ENCODE data around the gene LHX4. TPM values are rescaled to one million over a fixed set of nuclear protein-coding genes. Genes with fewer than 3 reads are reported as not detected.

Gene LHX4
- total RNA-seq, 2 experiments from 2014 or later = not detected

DNA sequence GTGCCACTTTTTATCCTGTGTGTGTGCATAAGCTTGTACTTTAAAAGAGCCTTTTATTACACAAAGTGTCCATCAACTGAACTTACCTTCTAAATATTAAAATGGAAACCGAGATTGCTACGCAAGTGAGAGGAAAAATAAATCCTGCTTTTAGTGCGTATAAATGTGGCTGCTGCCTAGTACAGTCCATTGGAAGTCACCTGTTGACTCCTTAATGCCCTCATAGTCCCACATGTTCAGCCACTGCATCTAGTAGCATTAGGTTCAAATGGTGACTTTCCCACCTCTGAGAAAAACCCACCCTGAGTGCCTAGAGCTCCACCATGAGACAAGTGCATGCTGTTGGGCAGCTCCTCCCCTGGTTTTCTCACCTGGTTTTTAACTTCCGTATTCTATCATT lies 53.0 kb downstream of the LHX4 start:
- DNase-seq = no peak
- ChIA-PET CTCF (no interaction called here), POLR2A (no interaction called here)
- Mint-ChIP-seq H3K4me1 (no peaks in the 10 kb centered on the region), H3K27me3 (no peaks in the 10 kb centered on the region), H3K27ac (no peak overlapping the region), H3K36me3 (ENCODE audit: low read depth) (peaks cover 5% of the 10 kb centered on the region), H3K4me3 (no peak overlapping the region), H3K9me3 (no peaks in the 10 kb centered on the region)

DNA sequence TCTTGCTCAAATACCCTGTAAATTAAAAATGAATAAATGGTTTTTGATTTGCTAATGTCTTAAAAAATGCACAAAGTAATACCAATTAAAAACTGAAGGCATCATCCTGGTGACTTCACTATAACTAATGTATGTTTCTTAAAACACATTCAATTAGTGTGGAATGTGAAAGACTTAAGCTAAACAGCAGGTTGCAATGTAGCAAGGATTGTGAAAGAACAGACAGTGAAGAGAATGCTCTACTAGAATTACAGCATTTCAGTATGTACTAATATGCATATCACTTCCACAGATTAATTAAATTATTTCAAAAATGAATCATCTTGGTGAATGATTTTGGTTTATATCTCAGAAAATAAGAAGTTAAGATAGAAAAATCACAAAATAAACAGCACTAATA lies 56.4 kb downstream of the LHX4 start:
- H3K36me3 Mint-ChIP-seq (ENCODE audit: low read depth) = peaks cover 5% of the 10 kb centered on the region
- CTCF ChIA-PET = no interaction called here

DNA sequence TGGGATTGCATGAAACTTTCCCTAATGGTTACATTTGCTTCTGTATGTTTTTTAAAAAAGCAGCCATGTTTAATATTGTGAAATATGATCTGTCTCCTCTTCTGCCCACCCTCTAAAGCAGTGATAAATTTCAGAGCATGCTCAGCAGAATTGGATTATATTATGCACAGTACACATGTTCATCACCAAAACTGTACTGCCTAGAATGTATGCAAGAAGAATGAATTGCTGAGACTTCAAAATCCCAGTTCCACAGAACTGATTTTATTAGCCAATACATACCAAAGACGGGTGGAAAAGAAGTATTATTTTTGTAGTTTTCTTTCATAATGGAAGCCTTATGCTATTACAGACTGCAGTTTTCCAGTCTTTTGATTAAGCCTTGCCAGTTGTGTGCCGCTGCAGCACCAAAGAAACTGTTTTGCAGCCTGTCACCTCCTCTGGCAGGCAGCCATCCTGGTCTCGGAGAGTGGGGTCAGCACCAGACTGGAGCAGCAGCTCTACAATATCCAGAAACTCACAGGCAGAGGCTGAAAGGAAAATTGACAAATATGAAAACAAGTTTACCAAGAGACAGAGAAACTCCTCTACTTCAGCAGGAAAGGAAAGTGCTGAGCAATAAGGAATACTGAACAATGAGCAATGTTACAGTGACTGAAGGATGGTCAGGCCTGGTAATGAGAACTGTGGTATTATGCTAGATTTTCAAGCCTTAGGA lies 58.1 kb downstream of the LHX4 start:
- Mint-ChIP-seq H3K27me3 (no peaks in the 10 kb centered on the region), H3K4me1 (peaks cover 20% of the 10 kb centered on the region), H3K27ac (no peak overlapping the region), H3K36me3 (ENCODE audit: low read depth) (peaks cover 8% of the 10 kb centered on the region), H3K4me3 (no peak overlapping the region), H3K9me3 (no peaks in the 10 kb centered on the region)
- POLR2A ChIA-PET = no interaction called here
- DNase-seq = no peak
- CTCF ChIA-PET = interaction anchor here (0.7 to 0.9 kb wide), 2 partner anchors 26 to 35 kb away, joined by 3 to 4 read pairs; no protein-coding TSS in a partner anchor

More for the DNA sequence above, 56.4 kb downstream of the LHX4 start:
- Mint-ChIP-seq H3K9me3 (no peaks in the 10 kb centered on the region), H3K27me3 (no peaks in the 10 kb centered on the region), H3K27ac (no peak overlapping the region), H3K4me3 (no peak overlapping the region), H3K4me1 (peaks cover 15% of the 10 kb centered on the region)
- POLR2A ChIA-PET = no interaction called here
- DNase-seq = no peak

DNA sequence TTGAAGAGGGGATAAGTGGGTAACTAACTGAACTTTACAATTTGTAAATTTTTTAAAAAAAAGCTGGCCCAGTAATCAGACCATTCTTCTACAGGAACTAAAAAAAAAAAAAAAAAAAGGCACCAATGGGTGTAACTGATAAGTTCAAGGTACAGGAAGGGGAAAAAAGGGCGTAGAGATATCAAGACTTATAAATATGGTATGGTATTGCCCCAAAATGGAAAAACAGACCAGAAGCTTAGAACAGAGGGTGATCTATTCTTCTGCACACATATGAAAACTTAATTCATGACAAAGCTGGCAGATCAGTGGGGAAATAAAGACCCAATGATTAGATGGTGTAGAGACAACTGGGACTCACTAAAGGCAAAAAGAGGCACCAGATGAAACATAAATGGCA lies 58.9 kb downstream of the LHX4 start:
- ChIA-PET CTCF (no interaction called here), POLR2A (no interaction called here)
- Mint-ChIP-seq H3K4me3 (no peak overlapping the region), H3K9me3 (no peaks in the 10 kb centered on the region), H3K4me1 (peaks cover 20% of the 10 kb centered on the region), H3K27me3 (no peaks in the 10 kb centered on the region), H3K27ac (no peak overlapping the region), H3K36me3 (ENCODE audit: low read depth) (peaks cover 6% of the 10 kb centered on the region)
- DNase-seq = no peak

DNA sequence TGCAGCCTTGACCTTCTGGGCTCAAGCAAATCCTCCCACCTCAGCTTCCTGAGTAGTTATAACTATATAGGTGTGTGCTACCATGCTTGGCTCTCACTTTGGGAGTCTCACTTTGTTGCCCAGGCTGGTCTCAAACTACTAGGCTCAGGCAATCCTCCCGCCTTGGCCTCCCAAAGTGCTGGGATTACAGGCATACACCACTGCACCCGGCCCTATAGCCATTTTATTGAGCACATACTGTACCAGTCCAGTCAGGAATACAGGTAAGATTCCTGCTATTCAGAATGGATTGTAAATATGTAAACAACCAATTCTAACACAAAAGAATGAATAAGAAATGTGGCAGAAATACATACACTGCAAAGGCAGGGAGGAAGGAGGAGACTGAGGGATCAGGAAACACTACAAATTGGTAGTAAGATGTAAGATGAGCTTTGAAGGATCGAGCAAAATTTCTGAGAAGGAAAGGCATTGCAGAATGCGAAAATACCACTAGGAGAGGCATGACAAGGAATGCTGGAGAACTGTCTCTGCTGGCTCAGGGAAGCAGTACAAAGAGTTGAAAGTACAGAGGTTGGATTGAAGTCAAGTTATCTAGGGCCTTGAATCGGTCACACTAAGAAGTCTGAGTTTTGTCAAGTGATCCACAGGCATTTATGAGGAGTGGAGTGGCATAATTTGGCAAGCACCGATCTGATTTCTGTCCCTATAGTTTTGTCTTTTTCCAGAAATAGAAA lies 60.4 kb downstream of the LHX4 start:
- ChIA-PET POLR2A (no interaction called here), CTCF (no interaction called here)
- Mint-ChIP-seq H3K27me3 (no peaks in the 10 kb centered on the region), H3K27ac (no peak overlapping the region), H3K9me3 (no peaks in the 10 kb centered on the region), H3K4me1 (peaks cover 20% of the 10 kb centered on the region), H3K36me3 (ENCODE audit: low read depth) (peaks cover 6% of the 10 kb centered on the region), H3K4me3 (no peak overlapping the region)
- DNase-seq = no peak

DNA sequence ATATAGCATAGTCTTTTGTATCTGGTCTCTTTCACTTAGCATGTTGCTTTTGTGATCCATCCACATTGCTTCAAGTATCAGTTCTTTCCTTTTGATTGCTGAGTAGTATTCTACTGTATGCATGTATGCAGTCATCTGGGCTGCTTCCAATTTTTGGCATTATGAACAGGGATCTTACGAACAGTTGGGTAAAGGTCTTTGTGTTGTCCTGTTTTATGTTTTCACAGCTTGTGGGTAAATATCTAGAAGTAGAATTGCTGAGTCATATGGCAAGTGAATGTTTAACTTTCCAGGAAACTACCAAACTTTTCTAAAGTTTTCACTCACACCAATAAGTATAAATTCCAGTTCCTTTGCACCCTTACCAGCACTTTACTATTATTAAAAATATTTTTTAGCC lies 60.9 kb downstream of the LHX4 start:
- POLR2A ChIA-PET = no interaction called here
- peaks cover 24% of the 10 kb centered on the region for H3K4me1 Mint-ChIP-seq
- CTCF ChIA-PET = no interaction called here
- peaks cover 6% of the 10 kb centered on the region for H3K36me3 Mint-ChIP-seq (ENCODE audit: low read depth)
- no peaks in the 10 kb centered on the region for H3K27me3 Mint-ChIP-seq
- H3K9me3 Mint-ChIP-seq = no peaks in the 10 kb centered on the region
- H3K27ac Mint-ChIP-seq = no peak overlapping the region
- no peak overlapping the region for H3K4me3 Mint-ChIP-seq
- no peak for DNase-seq

DNA sequence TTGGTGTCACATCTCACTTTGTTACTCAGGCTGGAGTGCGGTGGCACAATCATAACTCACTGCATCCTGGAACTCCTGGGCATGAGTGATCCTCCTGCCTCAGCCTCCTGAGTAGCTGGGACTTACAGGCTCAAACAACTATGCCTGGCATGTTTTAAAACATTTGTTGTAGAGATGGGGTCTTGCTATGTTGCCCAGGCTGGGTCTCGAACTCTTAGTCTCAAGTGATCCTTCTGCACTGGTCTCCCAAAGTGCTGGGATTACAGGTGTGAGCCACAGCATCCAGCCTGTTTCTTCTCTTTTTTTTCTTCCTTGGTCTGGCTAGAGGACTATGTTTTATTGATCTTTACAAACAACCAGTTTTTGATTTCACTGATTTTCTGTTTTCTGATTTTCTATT lies 64.6 kb downstream of the LHX4 start:
- DNase-seq = no peak
- CTCF ChIA-PET = no interaction called here
- H3K4me1 Mint-ChIP-seq = peaks cover 23% of the 10 kb centered on the region

DNA sequence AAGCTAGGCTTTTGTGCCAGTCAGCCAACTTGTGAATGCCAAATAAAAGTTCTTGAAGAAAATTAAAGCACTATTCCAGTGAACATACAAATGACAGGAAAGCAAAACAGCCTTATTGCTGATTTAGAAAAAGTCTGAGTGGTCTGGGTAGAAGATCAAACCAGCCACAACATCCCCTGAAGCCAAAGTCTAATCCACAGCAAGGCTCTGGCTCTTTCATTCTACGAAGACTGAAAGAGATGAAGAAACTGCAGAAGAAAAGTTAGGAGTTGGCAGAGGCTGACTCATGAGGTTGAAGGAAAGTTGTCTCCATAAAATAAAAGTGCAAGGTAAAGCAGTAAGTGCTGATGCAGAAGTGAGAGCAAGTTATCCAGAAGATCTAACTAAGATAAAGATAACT lies 65.9 kb downstream of the LHX4 start:
- Mint-ChIP-seq H3K4me1 (peaks cover 16% of the 10 kb centered on the region), H3K36me3 (ENCODE audit: low read depth) (peaks cover 7% of the 10 kb centered on the region), H3K27ac (no peak overlapping the region), H3K27me3 (no peaks in the 10 kb centered on the region), H3K4me3 (no peak overlapping the region), H3K9me3 (no peaks in the 10 kb centered on the region)
- ChIA-PET CTCF (no interaction called here), POLR2A (no interaction called here)
- DNase-seq = no peak

More for the DNA sequence above, 64.6 kb downstream of the LHX4 start:
- Mint-ChIP-seq H3K4me3 (no peak overlapping the region), H3K27ac (no peak overlapping the region), H3K9me3 (no peaks in the 10 kb centered on the region), H3K36me3 (ENCODE audit: low read depth) (peaks cover 7% of the 10 kb centered on the region), H3K27me3 (no peaks in the 10 kb centered on the region)
- POLR2A ChIA-PET = no interaction called here

DNA sequence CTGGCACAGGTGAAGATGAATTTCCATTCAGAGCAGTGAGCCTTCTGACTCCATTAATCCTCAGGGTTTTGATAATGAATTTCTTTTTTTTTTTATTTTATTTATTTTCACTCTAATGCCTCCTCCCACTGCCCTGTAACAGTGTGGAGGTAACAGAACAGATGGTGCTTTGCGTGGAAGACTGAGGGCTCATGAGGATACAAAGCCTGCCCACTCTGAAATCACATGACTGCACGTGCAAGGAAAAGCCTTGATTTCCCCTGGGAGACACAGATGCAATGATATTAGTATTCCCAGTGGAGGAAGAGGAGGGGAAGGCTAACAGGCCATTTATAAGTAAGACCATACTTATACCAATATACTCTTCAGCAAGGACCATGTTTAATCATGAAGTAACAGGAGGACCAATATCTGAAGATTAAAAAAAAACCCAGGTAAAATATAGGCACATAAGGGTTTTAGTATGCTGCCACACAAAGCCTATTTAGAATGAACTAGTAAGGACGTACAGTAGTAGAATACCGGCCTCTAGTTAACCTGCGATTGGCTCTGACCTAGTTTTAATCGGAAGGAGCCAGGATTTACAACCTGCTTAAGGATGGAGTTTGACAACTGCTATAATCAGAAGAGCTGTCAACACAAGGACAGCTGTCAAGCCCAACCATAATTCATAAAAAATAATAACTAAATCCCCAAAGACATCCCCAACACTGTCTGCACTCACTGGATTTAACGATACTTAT lies 69.6 kb downstream of the LHX4 start:
- CTCF ChIA-PET = no interaction called here
- POLR2A ChIA-PET = no interaction called here
- no peak overlapping the region for H3K27ac Mint-ChIP-seq
- no peak for DNase-seq
- H3K9me3 Mint-ChIP-seq = no peaks in the 10 kb centered on the region
- no peaks in the 10 kb centered on the region for H3K27me3 Mint-ChIP-seq
- H3K4me1 Mint-ChIP-seq = peaks cover 7% of the 10 kb centered on the region
- H3K4me3 Mint-ChIP-seq = no peak overlapping the region
- H3K36me3 Mint-ChIP-seq (ENCODE audit: low read depth) = peaks cover 3% of the 10 kb centered on the region

DNA sequence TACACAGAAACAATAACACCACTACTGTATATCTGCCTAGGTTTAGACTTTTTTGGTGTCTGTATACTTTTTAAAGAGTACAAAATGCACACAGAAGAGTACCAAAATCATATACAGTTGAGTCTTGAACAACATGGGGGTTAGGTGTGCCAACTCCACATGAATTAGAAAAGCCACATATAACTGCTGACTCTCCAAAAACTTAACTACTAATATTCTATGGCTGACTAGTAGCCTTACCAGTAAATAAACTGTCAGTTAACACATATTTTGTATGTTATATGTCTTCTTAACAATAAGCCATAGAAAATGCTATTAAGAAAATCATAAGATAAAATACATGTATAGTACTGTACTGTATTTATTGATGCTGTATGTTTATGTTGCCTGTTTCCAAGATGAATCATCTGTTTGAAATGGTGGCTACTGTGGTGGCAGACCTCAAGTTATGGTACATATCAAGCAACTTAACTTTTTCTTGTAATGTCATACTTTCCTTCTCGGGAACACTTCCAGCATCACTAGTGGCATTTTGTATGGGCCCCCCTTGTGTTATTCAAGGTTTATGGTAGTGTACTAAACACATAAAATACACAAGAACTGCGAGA lies 71.2 kb downstream of the LHX4 start:
- ChIA-PET POLR2A (no interaction called here), CTCF (no interaction called here)
- Mint-ChIP-seq H3K27me3 (no peaks in the 10 kb centered on the region), H3K9me3 (peaks cover under 1% of the 10 kb centered on the region), H3K4me1 (peaks cover 2% of the 10 kb centered on the region), H3K27ac (no peak overlapping the region), H3K36me3 (ENCODE audit: low read depth) (peaks cover 3% of the 10 kb centered on the region), H3K4me3 (no peak overlapping the region)
- DNase-seq = no peak

DNA sequence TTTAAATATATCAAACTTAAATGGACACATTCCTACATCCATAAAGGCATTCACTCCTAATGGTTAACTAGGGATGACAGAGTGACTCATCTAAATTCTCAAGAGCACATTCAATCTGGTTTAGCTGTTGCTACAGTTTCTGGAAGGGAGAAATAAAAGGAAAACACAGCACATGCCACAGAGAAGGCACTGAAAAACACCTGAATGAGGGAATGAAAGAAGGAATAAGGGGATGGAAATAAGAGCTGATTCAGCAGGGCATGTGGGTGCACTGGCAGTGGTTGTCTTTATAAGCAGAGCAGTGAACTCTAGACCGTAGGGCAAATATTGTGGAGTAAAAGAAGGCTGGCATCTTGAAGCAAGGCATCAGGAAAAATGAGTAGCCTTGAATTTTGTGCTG lies 79.3 kb downstream of the LHX4 start:
- Mint-ChIP-seq H3K27ac (no peak overlapping the region), H3K4me1 (no peaks in the 10 kb centered on the region), H3K27me3 (no peaks in the 10 kb centered on the region), H3K36me3 (ENCODE audit: low read depth) (peaks cover 3% of the 10 kb centered on the region), H3K9me3 (peaks cover 9% of the 10 kb centered on the region), H3K4me3 (no peak overlapping the region)
- POLR2A ChIA-PET = no interaction called here
- DNase-seq = no peak
- CTCF ChIA-PET = interaction anchor here (0.7 kb wide), 1 partner anchor 107 kb away, joined by 3 read pairs; no protein-coding TSS in a partner anchor

DNA sequence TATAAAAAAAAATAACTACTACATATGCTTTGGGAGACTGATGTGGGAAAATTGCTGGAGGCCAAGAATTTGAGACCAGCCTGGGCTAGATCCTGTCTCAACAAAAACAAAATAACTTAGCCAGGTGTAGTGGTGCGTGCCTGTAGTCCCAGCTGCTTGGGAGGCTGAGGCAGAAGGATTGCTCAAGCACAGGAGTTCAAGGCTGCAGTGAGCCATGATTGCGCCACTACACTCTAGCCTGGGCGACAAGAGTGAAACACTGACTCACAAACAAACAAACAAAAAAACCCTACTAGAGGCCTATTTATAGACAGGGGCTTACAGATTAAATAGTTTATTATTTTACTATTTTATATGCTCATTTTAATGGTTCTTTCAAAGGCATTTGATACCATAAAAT lies 80.0 kb downstream of the LHX4 start:
- CTCF ChIA-PET = interaction anchor here (0.7 kb wide), 1 partner anchor 107 kb away, joined by 3 read pairs; no protein-coding TSS in a partner anchor
- Mint-ChIP-seq H3K36me3 (ENCODE audit: low read depth) (peaks cover 3% of the 10 kb centered on the region), H3K4me3 (no peak overlapping the region), H3K9me3 (peaks cover 9% of the 10 kb centered on the region), H3K27ac (no peak overlapping the region), H3K27me3 (no peaks in the 10 kb centered on the region), H3K4me1 (no peaks in the 10 kb centered on the region)
- POLR2A ChIA-PET = no interaction called here
- DNase-seq = no peak

DNA sequence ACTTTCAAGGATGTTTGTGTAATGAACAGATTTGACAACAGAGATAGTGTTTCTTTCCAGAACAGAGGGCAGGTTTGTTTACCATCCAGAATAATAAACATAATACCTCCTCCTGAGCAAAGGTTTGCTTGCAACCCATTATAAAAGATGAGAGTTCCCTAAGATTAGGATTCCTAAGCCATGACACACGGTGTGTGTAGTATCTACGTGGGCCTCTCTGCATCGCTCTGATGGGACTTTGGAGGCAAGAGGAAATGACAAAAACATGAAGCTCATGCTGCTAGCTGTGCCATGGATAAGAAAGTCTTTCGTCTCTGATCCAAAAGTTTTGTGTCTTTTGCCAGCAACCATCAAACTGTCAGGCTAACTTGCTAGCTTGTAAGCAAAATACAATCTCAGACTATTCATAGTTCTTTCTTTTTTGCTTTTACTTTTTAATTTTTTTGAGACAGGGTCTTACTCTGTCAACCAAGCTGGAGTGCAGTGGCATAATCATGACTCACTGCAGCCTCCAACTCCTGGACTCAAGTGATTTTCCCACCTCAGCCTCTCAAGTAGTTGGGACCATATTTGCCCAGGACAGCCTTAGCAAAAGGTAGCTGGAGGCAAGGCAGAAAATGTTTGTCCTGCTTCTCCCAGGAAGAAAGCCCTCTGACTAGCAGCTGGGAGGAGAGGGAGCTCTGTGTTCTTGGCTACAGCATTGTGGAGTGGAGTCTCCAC lies 81.1 kb downstream of the LHX4 start:
- CTCF ChIA-PET = interaction anchor here (1.5 kb wide), 1 partner anchor 58 kb away, joined by 3 read pairs; no protein-coding TSS in a partner anchor
- POLR2A ChIA-PET = no interaction called here
- Mint-ChIP-seq H3K4me1 (no peaks in the 10 kb centered on the region), H3K27ac (no peak overlapping the region), H3K27me3 (no peaks in the 10 kb centered on the region), H3K4me3 (no peak overlapping the region), H3K36me3 (ENCODE audit: low read depth) (peaks cover 3% of the 10 kb centered on the region), H3K9me3 (peaks cover 9% of the 10 kb centered on the region)
- DNase-seq = no peak

All from activated CD4-positive, alpha-beta memory T cell treated with anti-CD3 and anti-CD28 coated beads, Interleukin-2, amount 10 ng/mL, durations not matched to agents 7 days and 5 days (primary cell).